Skin of body (tissue), 2 donors: ENCODE results near the gene ZNF467. TPM values are rescaled to one million over a fixed set of nuclear protein-coding genes. Genes with fewer than 3 reads are reported as not detected.

Experiments used
- DNase-seq: peaks from one replicate; lab custom pipeline; 2025; lab: John Stamatoyannopoulos, UW
- total RNA-seq: library from RNA; depleted of rRNA; stranded (reverse); fragments of >200 nt; gene quantifications from one replicate; pipeline ENCODE4 v1.2.3, GENCODE V29; 2014

ZNF467 gene
- total RNA-seq, 1 donor from 2014 or later, result 3.6 TPM

- no peak for DNase-seq
Measured at GRCh38 chr7:149750122-149750845, 23.1 kb downstream of the ZNF467 start.

- no peak for DNase-seq
Measured at GRCh38 chr7:149748076-149748874, 25.1 kb downstream of the ZNF467 start.

- DNase-seq, result no peak
Measured at GRCh38 chr7:149743476-149744255, 29.7 kb downstream of the ZNF467 start.

GRCh38 chr7:149742075-149742701, 31.2 kb downstream of the ZNF467 start:
- DNase-seq, result no peak

- DNase-seq, result no peak
Measured at GRCh38 chr7:149741629-149742028, 31.8 kb downstream of the ZNF467 start.

GRCh38 chr7:149736478-149737360, 36.7 kb downstream of the ZNF467 start:
- DNase-seq, result no peak

GRCh38 chr7:149735779-149736477, 37.5 kb downstream of the ZNF467 start:
- no peak for DNase-seq

GRCh38 chr7:149735181-149735602, 38.2 kb downstream of the ZNF467 start:
- no peak for DNase-seq

- DNase-seq, result no peak
Measured at GRCh38 chr7:149734791-149735075, 38.7 kb downstream of the ZNF467 start.

GRCh38 chr7:149733924-149734790, 39.2 kb downstream of the ZNF467 start:
- DNase-seq, result no peak

- DNase-seq, result no peak
Measured at GRCh38 chr7:149733131-149733923, 40.1 kb downstream of the ZNF467 start.

- DNase-seq, result no peak
Measured at GRCh38 chr7:149732611-149733010, 40.8 kb downstream of the ZNF467 start.

GRCh38 chr7:149732111-149732561, 41.3 kb downstream of the ZNF467 start:
- no peak for DNase-seq

- no peak for DNase-seq
Measured at GRCh38 chr7:149731207-149731955, 42.0 kb downstream of the ZNF467 start.

GRCh38 chr7:149729983-149730801, 43.2 kb downstream of the ZNF467 start:
- no peak for DNase-seq

GRCh38 chr7:149729586-149729982, 43.8 kb downstream of the ZNF467 start:
- no peak for DNase-seq
